SK-N-MC (cell line): ENCODE results near the gene MRPL23.

Experiments used
- EZH2 ChIP-seq: fragments of 200-600 bp; sonication (generic); IDR thresholded peaks from one replicate; pipeline ENCODE4 v1.6.1; 2017; ENCODE audit warnings: antibody characterized with exemption
- FOXP2 ChIP-seq: optimal IDR thresholded peaks from 2 replicates; pipeline ENCODE3; 2011; ENCODE audit warnings: mild to moderate bottlenecking, moderate library complexity; ENCODE audit not compliant: insufficient read depth; ENCODE audit errors: extremely low read length, control extremely low read depth
- POLR2AphosphoS5 ChIP-seq: IDR thresholded peaks from 2 replicates; pipeline ENCODE4 v1.6.1; 2012; ENCODE audit warnings: mild to moderate bottlenecking, low read depth, low read length, borderline replicate concordance

DNA sequence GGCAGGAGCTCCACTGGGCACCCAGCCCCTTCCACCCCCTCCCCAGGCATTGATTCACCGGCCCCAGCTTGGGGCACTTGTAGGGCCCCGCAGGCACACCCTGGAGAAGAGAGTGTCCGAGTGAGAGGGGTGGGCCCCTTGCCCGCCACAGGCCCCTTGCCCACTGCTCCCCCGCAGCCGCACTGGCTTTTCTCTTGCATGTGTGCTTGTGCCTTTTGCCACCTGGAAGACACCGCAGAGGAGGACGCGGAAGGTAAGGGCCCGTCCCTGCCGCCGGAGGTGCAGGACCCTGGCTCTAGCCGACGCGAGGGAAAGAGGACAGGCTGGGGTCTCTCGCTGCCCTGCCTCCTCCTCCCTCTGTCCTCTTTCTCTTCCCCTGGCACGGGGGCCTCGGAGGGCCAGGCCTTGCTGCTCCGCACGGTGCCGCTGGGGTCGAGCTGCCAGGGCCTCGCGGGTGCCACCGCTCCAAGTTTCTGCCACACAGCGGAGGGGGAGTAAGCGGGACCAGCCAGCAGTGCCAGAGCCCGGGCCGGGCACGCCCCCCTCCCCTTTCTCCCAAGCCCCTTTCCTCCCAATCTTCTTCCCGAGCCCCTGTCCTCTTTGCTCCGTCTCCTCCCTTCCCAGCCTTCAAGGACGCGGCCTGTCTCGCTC is 18.1 kb upstream of the MRPL23 start:
- TF ChIP-seq EZH2, result no peak
- no peak for TF ChIP-seq POLR2AphosphoS5
- no peak for TF ChIP-seq FOXP2
